ENCODE results near the gene NUDT6. TPM values are rescaled to one million over a fixed set of nuclear protein-coding genes. Genes with fewer than 3 reads are reported as not detected.
"Not testable (repeated sequence)": the region's sequence is repeated elsewhere in the genome, so short reads cannot be mapped to it uniquely, and the experiment has no call there.

The NUDT6 gene
- total and polyA plus RNA-seq, 7 experiments from 2014 or later, result 0.82 to 7.4 (median 2.4) TPM

GRCh38 chr4:122873146-122873545 lies 49.3 kb downstream of the NUDT6 start:
- Mint-ChIP-seq H3K4me1 (peaks cover 0 to 4% (median 0%) of the 10 kb centered on the region in 7 donors), H3K27ac (no peak overlapping the region), H3K27me3 (peaks cover 28 to 50% (median 42%) of the 10 kb centered on the region in 5 donors), H3K36me3 (peaks cover 0 to 7% (median 0%) of the 10 kb centered on the region in 5 donors), H3K4me3 (no peak overlapping the region), H3K9me3 (peaks cover 0 to 16% (median 0%) of the 10 kb centered on the region in 11 donors)
- no peaks in the 10 kb centered on the region for H3K36me3 ChIP-seq (ENCODE audit: control insufficient read depth in 2 of 3, insufficient read depth in 3 of 3, low read length in 3 of 3)
- DNase-seq, result no peak
- H3K4me3 ChIP-seq (ENCODE audit: low read length), result no peak overlapping the region
- H3K4me1 ChIP-seq (ENCODE audit: control insufficient read depth in 2 of 2, insufficient read depth in 2 of 2, low read length in 2 of 2), result no peaks in the 10 kb centered on the region
- no peak overlapping the region for H3K27ac ChIP-seq (ENCODE audit: low read depth, low read length)
- POLR2A ChIA-PET, result no interaction called here
- no peaks in the 10 kb centered on the region for H3K9me3 ChIP-seq (ENCODE audit: control insufficient read depth in 2 of 3, low read length in 3 of 3)
- ATAC-seq, result no peak
- CTCF ChIA-PET, result no interaction called here
- intact Hi-C loops (cut with micrococcal nuclease), result no loop called here
- H3K27me3 ChIP-seq (ENCODE audit: control insufficient read depth in 2 of 2, insufficient read depth in 2 of 2, low read length in 2 of 2), result no peaks in the 10 kb centered on the region

DNA sequence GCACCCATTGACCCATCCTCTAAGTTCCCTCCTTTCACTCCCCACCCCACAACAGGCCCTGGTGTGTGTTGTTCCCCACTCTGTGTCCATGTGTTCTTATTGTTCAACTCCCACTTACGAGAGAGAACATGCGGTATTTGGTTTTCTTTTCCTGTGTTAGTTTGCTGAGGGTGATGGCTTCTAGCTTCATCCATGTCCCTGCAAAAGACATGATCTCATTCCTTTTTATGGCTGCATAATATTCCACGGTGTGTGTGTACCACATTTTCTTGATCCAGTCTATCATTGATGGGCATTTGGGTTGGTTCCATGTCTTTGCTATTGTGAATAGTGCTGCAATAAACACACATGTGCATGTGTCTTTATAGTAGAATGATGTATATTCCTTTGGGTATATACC lies 54.2 kb downstream of the NUDT6 start:
- not testable (repeated sequence) for DNase-seq

DNA sequence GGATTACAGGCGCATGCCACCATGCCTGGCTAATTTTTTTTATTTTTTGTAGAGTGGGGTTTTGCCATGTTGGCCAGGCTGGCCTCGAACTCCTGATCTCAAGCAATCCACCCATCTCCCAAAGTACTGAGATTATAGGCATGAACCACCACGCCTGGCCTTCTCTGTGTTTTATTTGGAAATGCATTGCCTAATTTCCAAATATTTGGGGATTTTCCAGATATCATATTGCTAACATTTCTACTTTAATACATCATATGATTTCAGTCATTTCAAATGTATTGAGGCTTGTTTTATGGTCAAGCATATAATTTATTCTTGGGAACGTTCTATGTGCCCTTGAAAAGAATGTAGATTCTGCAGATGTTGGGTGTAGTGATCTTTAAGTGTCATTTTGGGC lies 57.0 kb downstream of the NUDT6 start:
- Histone ChIP-seq H3K4me3 (ENCODE audit: low read length) (no peak overlapping the region), H3K27ac (ENCODE audit: low read depth, low read length) (no peak overlapping the region), H3K9me3 (ENCODE audit: control insufficient read depth in 2 of 3, low read length in 3 of 3) (no peaks in the 10 kb centered on the region), H3K27me3 (ENCODE audit: control insufficient read depth in 2 of 2, insufficient read depth in 2 of 2, low read length in 2 of 2) (no peaks in the 10 kb centered on the region), H3K4me1 (ENCODE audit: control insufficient read depth in 2 of 2, insufficient read depth in 2 of 2, low read length in 2 of 2) (no peaks in the 10 kb centered on the region), H3K36me3 (ENCODE audit: control insufficient read depth in 2 of 3, insufficient read depth in 3 of 3, low read length in 3 of 3) (no peaks in the 10 kb centered on the region)
- peaks cover 0 to 9% (median 0%) of the 10 kb centered on the region in 11 donors for H3K9me3 Mint-ChIP-seq
- H3K27ac Mint-ChIP-seq, result no peak overlapping the region
- no peak for DNase-seq
- peaks cover 20 to 42% (median 32%) of the 10 kb centered on the region in 5 donors for H3K27me3 Mint-ChIP-seq
- CTCF ChIA-PET, result no interaction called here
- no peak for ATAC-seq
- POLR2A ChIA-PET, result no interaction called here
- peaks cover 0 to 4% (median 0%) of the 10 kb centered on the region in 7 donors for H3K4me1 Mint-ChIP-seq
- H3K36me3 Mint-ChIP-seq, result peaks cover 0 to under 1% (median 0%) of the 10 kb centered on the region in 5 donors
- H3K4me3 Mint-ChIP-seq, result no peak overlapping the region
- intact Hi-C loops (cut with micrococcal nuclease), result no loop called here

More for the DNA sequence above, 54.2 kb downstream of the NUDT6 start:
- H3K27me3 ChIP-seq (ENCODE audit: control insufficient read depth in 2 of 2, insufficient read depth in 2 of 2, low read length in 2 of 2); H3K4me3 Mint-ChIP-seq; H3K36me3 ChIP-seq (ENCODE audit: control insufficient read depth in 2 of 3, insufficient read depth in 3 of 3, low read length in 3 of 3); H3K36me3 Mint-ChIP-seq; POLR2A ChIA-PET; intact Hi-C loops (cut with micrococcal nuclease); H3K4me1 Mint-ChIP-seq; ATAC-seq; H3K27ac Mint-ChIP-seq; H3K4me3 ChIP-seq (ENCODE audit: low read length); H3K27ac ChIP-seq (ENCODE audit: low read depth, low read length); H3K4me1 ChIP-seq (ENCODE audit: control insufficient read depth in 2 of 2, insufficient read depth in 2 of 2, low read length in 2 of 2); H3K9me3 ChIP-seq (ENCODE audit: control insufficient read depth in 2 of 3, low read length in 3 of 3); CTCF ChIA-PET: not testable (repeated sequence)
- H3K9me3 Mint-ChIP-seq, result peaks cover 0 to 16% (median 0%) of the 10 kb centered on the region in 11 donors
- H3K27me3 Mint-ChIP-seq, result peaks cover 27 to 46% (median 36%) of the 10 kb centered on the region in 5 donors

GRCh38 chr4:122863639-122864038 lies 58.8 kb downstream of the NUDT6 start:
- no peaks in the 10 kb centered on the region for H3K4me1 ChIP-seq (ENCODE audit: control insufficient read depth in 2 of 2, insufficient read depth in 2 of 2, low read length in 2 of 2)
- Mint-ChIP-seq H3K27me3 (peaks cover 13 to 32% (median 26%) of the 10 kb centered on the region in 5 donors), H3K9me3 (peaks cover 0 to 5% (median 0%) of the 10 kb centered on the region in 11 donors), H3K4me3 (no peak overlapping the region), H3K27ac (no peak overlapping the region), H3K4me1 (peaks cover 0 to 2% (median 0%) of the 10 kb centered on the region in 7 donors), H3K36me3 (no peaks in the 10 kb centered on the region)
- no peak overlapping the region for H3K27ac ChIP-seq (ENCODE audit: low read depth, low read length)
- H3K4me3 ChIP-seq (ENCODE audit: low read length), result no peak overlapping the region
- H3K27me3 ChIP-seq (ENCODE audit: control insufficient read depth in 2 of 2, insufficient read depth in 2 of 2, low read length in 2 of 2), result no peaks in the 10 kb centered on the region
- DNase-seq (no peak), ATAC-seq (no peak)
- CTCF ChIA-PET, result no interaction called here
- no peaks in the 10 kb centered on the region for H3K9me3 ChIP-seq (ENCODE audit: control insufficient read depth in 2 of 3, low read length in 3 of 3)
- no peaks in the 10 kb centered on the region for H3K36me3 ChIP-seq (ENCODE audit: control insufficient read depth in 2 of 3, insufficient read depth in 3 of 3, low read length in 3 of 3)
- POLR2A ChIA-PET, result no interaction called here
- intact Hi-C loops (cut with micrococcal nuclease), result no loop called here

DNA sequence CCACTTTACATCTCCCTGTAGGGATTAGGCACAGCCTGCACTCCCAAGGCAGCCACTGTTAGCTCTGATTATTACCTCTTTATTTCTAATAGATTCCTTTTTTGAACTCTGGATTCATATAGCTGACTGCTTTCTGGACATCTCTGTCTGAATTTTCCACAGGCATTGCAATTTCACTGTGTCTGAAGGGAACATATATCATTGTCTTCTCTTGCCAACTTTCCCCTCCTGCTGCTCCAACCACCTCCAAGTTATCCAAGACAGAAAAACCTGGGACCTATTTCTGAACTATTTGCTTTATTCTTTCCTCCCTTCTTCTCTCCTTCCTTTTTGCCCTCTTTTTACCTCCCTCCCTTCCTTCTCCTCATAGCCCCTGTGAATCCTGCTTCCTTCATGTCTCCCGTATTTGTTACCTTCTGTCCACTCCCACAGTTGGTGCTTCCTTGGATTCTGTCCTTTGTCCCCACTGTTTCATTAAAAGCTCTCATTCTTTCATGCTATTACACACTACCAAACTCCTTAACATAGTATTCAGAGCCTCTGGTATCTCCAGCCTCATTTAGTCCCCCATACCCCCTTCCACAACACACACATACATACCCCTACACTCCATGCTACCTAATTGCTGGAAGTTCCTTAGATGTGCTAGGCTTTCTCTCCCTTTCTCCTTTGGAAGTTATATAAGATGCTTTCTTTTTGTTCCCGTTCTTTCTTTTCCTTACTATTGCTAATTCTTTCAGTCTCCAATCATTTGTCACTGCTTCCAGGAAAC lies 61.0 kb downstream of the NUDT6 start:
- H3K9me3 ChIP-seq (ENCODE audit: control insufficient read depth in 2 of 3, low read length in 3 of 3), result no peaks in the 10 kb centered on the region
- ATAC-seq, result no peak
- H3K27ac Mint-ChIP-seq, result no peak overlapping the region

GRCh38 chr4:122858705-122859104 lies 63.7 kb downstream of the NUDT6 start:
- H3K36me3 Mint-ChIP-seq, result no peaks in the 10 kb centered on the region
- H3K9me3 Mint-ChIP-seq, result no peaks in the 10 kb centered on the region
- no peaks in the 10 kb centered on the region for H3K4me1 ChIP-seq (ENCODE audit: control insufficient read depth in 2 of 2, insufficient read depth in 2 of 2, low read length in 2 of 2)
- H3K27ac Mint-ChIP-seq, result no peak overlapping the region
- no peaks in the 10 kb centered on the region for H3K36me3 ChIP-seq (ENCODE audit: control insufficient read depth in 2 of 3, insufficient read depth in 3 of 3, low read length in 3 of 3)
- H3K4me1 Mint-ChIP-seq, result peaks cover 0 to 2% (median 0%) of the 10 kb centered on the region in 7 donors
- no peak for ATAC-seq
- no peak for DNase-seq
- no peak overlapping the region for H3K4me3 ChIP-seq (ENCODE audit: low read length)
- no peaks in the 10 kb centered on the region for H3K27me3 ChIP-seq (ENCODE audit: control insufficient read depth in 2 of 2, insufficient read depth in 2 of 2, low read length in 2 of 2)
- H3K4me3 Mint-ChIP-seq, result no peak overlapping the region
- no peak overlapping the region for H3K27ac ChIP-seq (ENCODE audit: low read depth, low read length)
- intact Hi-C loops (cut with micrococcal nuclease), result no loop called here
- H3K9me3 ChIP-seq (ENCODE audit: control insufficient read depth in 2 of 3, low read length in 3 of 3), result no peaks in the 10 kb centered on the region
- POLR2A ChIA-PET, result no interaction called here
- peaks cover 13 to 48% (median 22%) of the 10 kb centered on the region in 5 donors for H3K27me3 Mint-ChIP-seq
- CTCF ChIA-PET, result no interaction called here

More for the DNA sequence above, 61.0 kb downstream of the NUDT6 start:
- CTCF ChIA-PET, result no interaction called here
- Histone ChIP-seq H3K4me1 (ENCODE audit: control insufficient read depth in 2 of 2, insufficient read depth in 2 of 2, low read length in 2 of 2) (no peaks in the 10 kb centered on the region), H3K4me3 (ENCODE audit: low read length) (no peak overlapping the region), H3K27me3 (ENCODE audit: control insufficient read depth in 2 of 2, insufficient read depth in 2 of 2, low read length in 2 of 2) (no peaks in the 10 kb centered on the region), H3K36me3 (ENCODE audit: control insufficient read depth in 2 of 3, insufficient read depth in 3 of 3, low read length in 3 of 3) (no peaks in the 10 kb centered on the region), H3K27ac (ENCODE audit: low read depth, low read length) (no peak overlapping the region)
- no peaks in the 10 kb centered on the region for H3K36me3 Mint-ChIP-seq
- H3K4me1 Mint-ChIP-seq, result no peaks in the 10 kb centered on the region
- no peak overlapping the region for H3K4me3 Mint-ChIP-seq
- intact Hi-C loops (cut with micrococcal nuclease), result no loop called here
- no peaks in the 10 kb centered on the region for H3K9me3 Mint-ChIP-seq
- POLR2A ChIA-PET, result no interaction called here
- no peak for DNase-seq
- peaks cover 13 to 43% (median 24%) of the 10 kb centered on the region in 5 donors for H3K27me3 Mint-ChIP-seq

- no peaks in the 10 kb centered on the region for H3K9me3 ChIP-seq (ENCODE audit: control insufficient read depth in 2 of 3, low read length in 3 of 3)
- ATAC-seq, result no peak
- no peaks in the 10 kb centered on the region for H3K36me3 Mint-ChIP-seq
- CTCF ChIA-PET, result no interaction called here
- no peak overlapping the region for H3K4me3 ChIP-seq (ENCODE audit: low read length)
- H3K4me1 Mint-ChIP-seq, result peaks cover 0 to 2% (median 0%) of the 10 kb centered on the region in 7 donors
- no peaks in the 10 kb centered on the region for H3K27me3 ChIP-seq (ENCODE audit: control insufficient read depth in 2 of 2, insufficient read depth in 2 of 2, low read length in 2 of 2)
- no peaks in the 10 kb centered on the region for H3K36me3 ChIP-seq (ENCODE audit: control insufficient read depth in 2 of 3, insufficient read depth in 3 of 3, low read length in 3 of 3)
- no peak for DNase-seq
- H3K4me1 ChIP-seq (ENCODE audit: control insufficient read depth in 2 of 2, insufficient read depth in 2 of 2, low read length in 2 of 2), result no peaks in the 10 kb centered on the region
- POLR2A ChIA-PET, result interaction anchor here (0.5 kb wide), 1 partner anchor 630 kb away, joined by 3 read pairs; no protein-coding TSS in a partner anchor
- H3K4me3 Mint-ChIP-seq, result no peak overlapping the region
- intact Hi-C loops (cut with micrococcal nuclease), result no loop called here
- peaks cover 13 to 46% (median 23%) of the 10 kb centered on the region in 5 donors for H3K27me3 Mint-ChIP-seq
- no peak overlapping the region for H3K27ac Mint-ChIP-seq
- no peak overlapping the region for H3K27ac ChIP-seq (ENCODE audit: low read depth, low read length)
- no peaks in the 10 kb centered on the region for H3K9me3 Mint-ChIP-seq
Measured at GRCh38 chr4:122857160-122857559, 65.2 kb downstream of the NUDT6 start.

All from naive thymus-derived CD4-positive, alpha-beta T cell (primary cell).